A549 (cell line): ENCODE results near the gene LIPH.

ENCODE experiments used
- BCL3 ChIP-seq: fragments of >200 bp; sonication (Bioruptor Twin); formaldehyde crosslinking; IDR thresholded peaks from 3 replicates; pipeline ENCODE4 v1.6.1; 2016
- CHD2 ChIP-seq: fragments of 150-350 bp; IDR thresholded peaks from 2 replicates; pipeline ENCODE4 v1.6.1; 2014; ENCODE audit warnings: low read length; ENCODE audit not compliant: partially characterized antibody
- CTCF ChIP-seq: fragments of >200 bp; sonication (Bioruptor Twin); formaldehyde crosslinking; IDR thresholded peaks from 3 replicates; pipeline ENCODE4 v1.5.1; 2016
- E2F6 ChIP-seq: IDR thresholded peaks from 2 replicates; pipeline ENCODE4 v1.6.1; 2012; ENCODE audit warnings: low read depth, borderline replicate concordance
- EHMT2 ChIP-seq: fragments of 200-600 bp; sonication (generic); IDR thresholded peaks from 2 replicates; pipeline ENCODE4 v1.6.1; 2016; ENCODE audit warnings: antibody characterized with exemption, low read depth, mild to moderate bottlenecking, moderate library complexity
- EP300 ChIP-seq, 2 experiments: fragments of >200 bp; sonication (Bioruptor Twin); formaldehyde crosslinking; IDR thresholded peaks; 2 replicates in 1 of 2; 3 replicates in 1 of 2; pipeline ENCODE4 v1.6.1; 2016 to 2017
- PHF8 ChIP-seq: fragments of 200-600 bp; sonication (generic); IDR thresholded peaks from 2 replicates; pipeline ENCODE4 v1.6.1; 2016; ENCODE audit warnings: low read depth, mild to moderate bottlenecking, antibody characterized with exemption, moderate library complexity, borderline replicate concordance
- POLR2A ChIP-seq: IDR thresholded peaks from 2 replicates; pipeline ENCODE4 v1.6.1; 2012; ENCODE audit warnings: mild to moderate bottlenecking, low read length
- RAD21 ChIP-seq, 2 experiments: fragments of >200 bp in 1 of 2; sonication (Bioruptor Twin) in 1 of 2; formaldehyde crosslinking in 1 of 2; IDR thresholded peaks in 1 of 2; conservative IDR thresholded peaks in 1 of 2; 2 replicates in 1 of 2; 3 replicates in 1 of 2; pipeline ENCODE4 v1.6.1; 2012 to 2018; ENCODE audit warnings: inconsistent platforms in 1 of 2
- REST ChIP-seq: fragments of 200-600 bp; sonication (generic); IDR thresholded peaks from 2 replicates; pipeline ENCODE4 v1.6.1; 2016; ENCODE audit warnings: antibody characterized with exemption, mild to moderate bottlenecking, moderate library complexity
- RFX5 ChIP-seq: fragments of 450-650 bp; IDR thresholded peaks from 2 replicates; pipeline ENCODE4 v1.7.1; 2014; ENCODE audit warnings: antibody characterized with exemption, mild to moderate bottlenecking, moderate library complexity

GRCh38 chr3:185489462-185489861, 62.9 kb downstream of the LIPH start:
- TF ChIP-seq PHF8 (no peak), CTCF (no peak), BCL3 (no peak), POLR2A (no peak), CHD2 (no peak), RAD21 (conservative IDR thresholded peaks at IDR 0.05 in 1 of 2, IDR thresholded peaks at IDR 0.05 in 1 of 2) (no peak), EHMT2 (no peak), REST (no peak), EP300 (IDR thresholded peaks at IDR 0.05) (no peak), RFX5 (no peak), E2F6 (no peak)
